NAMALWA (cell line): Measurements from ENCODE around the gene SSUH2.
A peak's percentile ranks its signal among the peaks of the same experiment; 100 is the strongest.

ENCODE experiments used
- DNase-seq: peaks from one replicate; pipeline ENCODE4 v3.0.0-alpha.2; 2015; ENCODE audit warnings: low spot score

SSUH2 gene

DNA sequence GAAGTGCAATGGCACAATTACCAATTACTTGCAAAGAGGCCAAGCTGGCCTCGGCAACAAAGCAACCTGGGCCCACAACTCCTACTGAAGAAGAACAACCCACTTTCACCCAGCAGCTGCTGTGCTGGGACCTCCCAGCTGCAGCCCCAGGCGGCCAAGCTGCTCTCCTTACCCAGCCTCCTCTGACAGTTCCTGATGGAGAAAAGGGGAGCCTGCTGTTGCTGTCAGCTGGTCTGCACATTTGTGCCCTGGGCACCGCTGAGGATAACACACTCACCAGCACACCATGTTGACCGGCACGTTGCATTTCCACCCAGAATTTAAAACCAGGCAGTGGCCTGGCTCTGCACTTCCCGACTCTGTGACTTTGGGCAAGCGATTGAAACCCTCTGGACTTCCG, 33.6 kb downstream of the SSUH2 start:
- DNase-seq, result no peak

DNA sequence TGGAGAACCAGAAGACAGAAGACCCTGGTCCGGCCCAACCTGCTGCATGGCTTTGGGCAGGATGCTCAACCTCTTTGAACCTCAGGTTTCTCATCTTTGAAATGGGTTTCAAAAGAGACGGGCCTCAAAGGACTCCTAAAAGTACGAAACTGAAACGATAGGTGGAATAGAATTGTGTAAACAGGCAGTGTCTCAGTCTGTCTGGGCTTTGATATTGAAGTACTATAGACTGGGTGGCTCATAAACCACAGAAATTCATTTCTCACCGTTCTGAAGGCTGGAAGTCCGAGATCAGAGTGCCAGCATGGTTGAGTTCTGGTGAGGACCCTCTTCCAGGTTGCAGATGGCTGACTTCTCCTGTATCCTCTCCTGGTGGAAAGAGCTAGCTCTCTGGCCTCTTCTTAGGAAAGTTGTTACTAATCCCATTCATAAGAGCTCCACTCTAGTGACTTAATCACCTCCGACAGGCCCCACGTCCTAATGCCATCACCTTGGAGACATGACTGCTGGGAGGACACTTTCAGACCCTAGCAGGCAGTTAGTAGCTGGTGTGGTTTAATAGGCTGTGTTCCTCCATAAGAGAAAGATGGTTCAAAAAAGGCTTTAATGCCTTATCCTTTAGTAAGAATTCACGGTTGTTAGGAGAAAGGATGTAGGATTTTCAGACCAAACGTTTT, 35.7 kb downstream of the SSUH2 start:
- DNase-seq, result no peak

DNA sequence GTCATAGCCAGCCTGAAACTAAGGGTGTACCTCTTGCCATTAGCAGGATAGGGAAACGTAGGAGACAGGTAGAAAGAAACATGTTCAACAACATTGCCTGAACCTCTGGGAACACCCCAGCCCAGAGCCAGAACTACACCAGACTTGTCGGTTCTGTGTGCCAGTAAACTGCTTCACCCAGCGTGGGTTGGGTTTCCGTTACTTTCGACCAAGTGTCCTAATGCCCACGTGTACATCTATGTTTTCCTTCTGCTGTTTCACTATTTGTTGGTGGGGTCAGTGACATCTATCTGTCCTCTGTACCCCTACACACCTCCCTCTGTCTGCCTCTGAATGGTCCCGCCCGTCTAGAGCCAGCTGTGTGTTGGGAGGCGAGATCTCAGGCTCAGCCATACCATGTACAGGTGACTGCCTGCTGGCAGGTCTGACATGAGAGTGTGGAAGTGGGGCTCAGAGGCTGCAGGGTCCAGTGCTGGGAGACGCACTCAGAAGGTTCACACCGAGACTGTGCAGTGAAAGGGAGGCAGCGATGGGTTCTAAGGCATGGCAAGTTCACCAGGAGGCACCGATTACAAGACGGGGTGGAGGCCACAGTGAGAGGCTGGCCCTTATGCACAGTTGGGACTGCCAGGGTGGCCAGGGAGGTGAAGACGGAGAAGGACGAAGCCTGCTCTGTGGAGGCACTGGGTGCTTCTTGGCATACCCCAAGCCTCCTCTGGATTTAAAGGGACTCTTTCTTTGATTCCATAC, 36.4 kb downstream of the SSUH2 start:
- DNase-seq, result no peak

DNA sequence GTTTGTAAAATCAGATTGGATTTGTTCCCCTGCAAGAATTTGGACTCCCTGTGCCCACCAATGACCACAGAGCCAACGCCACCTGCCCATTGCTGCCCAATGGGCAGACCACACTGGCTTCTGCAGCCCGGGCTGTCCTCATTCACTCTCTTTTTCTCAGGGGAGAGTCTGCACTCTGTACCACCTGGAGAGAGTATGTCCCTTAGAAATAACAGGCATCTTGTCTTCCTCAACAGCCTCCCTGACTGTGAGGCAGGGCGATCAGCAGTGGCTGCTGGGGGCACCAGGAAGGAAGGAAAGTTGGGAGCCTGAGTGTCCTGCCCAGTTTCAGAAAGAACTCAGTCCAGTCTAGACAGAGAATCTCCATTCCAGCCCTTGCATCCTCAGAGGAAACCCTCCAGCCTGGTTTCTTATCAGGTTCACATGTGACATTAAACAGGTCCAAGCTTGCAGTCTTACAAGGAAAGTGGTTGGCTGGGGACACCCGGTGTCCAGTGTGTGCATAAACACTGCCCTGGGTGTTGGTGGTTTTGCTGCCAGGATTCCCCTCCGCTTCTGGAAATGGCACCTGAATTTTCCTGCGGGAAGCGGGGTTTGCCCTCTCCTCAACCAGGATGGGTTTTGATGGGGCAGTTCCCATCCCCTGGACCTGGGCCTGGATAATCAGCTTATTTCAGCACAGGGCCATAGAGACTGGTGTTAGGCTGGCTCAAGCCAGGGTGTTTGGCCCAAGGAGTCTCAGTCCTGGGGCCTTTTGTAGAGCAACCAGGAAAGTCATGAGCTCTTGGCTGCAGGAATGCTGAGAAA, 37.2 kb downstream of the SSUH2 start:
- peak; percentile 13 for DNase-seq

GRCh38 chr3:8606701-8607231, 37.8 kb downstream of the SSUH2 start:
- no peak for DNase-seq

- DNase-seq, result no peak
Measured at GRCh38 chr3:8604988-8605387, 39.6 kb downstream of the SSUH2 start.

DNA sequence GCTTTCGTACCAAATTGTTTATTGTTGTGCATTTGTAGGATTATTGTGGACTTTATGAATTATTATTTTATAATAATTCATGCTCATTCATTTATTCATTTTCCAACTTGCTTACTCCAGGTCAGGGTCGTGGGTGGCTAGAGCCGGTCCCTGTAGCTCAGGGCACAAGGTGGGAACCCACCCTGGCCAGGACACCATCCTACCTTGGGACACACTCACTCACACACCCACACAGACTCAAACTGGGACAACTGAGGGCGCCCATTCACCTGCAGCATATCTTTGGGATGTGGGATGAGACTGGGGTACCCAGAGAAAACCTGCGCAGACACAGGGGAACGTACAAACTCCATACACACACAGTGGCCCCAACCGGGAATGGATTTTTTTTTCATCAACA, 40.6 kb downstream of the SSUH2 start:
- DNase-seq, result no peak

- no peak for DNase-seq
Measured at GRCh38 chr3:8603115-8603710, 41.4 kb downstream of the SSUH2 start.

DNA sequence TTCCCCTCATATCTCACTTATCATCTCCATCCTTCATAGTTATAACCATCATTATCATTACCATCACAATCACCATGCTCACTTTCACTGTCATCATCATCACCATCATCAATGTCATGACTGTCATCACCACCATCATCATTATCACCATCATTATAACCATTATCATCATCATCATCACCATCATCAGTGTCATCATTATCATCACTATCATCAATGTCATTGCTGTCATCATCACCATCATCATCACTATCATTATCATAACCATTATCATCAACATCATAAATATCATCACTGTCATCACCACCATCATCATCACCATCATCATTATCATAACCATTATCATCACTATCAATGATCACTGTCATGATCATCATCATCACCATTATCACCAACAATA, 44.1 kb downstream of the SSUH2 start:
- DNase-seq, result no peak

DNA sequence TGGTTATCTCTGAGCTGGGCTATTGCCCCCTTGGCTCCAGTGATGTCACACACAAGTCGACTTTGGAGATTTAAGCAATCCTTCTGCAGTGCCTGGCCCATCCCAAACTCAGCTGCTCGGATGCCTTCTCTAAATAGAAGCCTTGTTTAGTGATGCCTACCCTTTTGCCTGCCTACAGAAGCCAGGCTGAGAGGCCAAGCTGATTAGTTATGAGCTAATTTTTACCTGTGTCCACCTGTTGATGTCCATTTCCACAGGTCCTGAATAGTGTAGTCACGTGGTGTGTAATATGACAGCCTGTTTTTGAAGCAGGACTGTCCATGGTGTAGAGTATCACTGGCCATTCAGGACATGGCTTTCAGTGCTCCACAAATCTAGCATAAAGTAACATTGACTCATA, 45.5 kb downstream of the SSUH2 start:
- DNase-seq, result no peak

DNA sequence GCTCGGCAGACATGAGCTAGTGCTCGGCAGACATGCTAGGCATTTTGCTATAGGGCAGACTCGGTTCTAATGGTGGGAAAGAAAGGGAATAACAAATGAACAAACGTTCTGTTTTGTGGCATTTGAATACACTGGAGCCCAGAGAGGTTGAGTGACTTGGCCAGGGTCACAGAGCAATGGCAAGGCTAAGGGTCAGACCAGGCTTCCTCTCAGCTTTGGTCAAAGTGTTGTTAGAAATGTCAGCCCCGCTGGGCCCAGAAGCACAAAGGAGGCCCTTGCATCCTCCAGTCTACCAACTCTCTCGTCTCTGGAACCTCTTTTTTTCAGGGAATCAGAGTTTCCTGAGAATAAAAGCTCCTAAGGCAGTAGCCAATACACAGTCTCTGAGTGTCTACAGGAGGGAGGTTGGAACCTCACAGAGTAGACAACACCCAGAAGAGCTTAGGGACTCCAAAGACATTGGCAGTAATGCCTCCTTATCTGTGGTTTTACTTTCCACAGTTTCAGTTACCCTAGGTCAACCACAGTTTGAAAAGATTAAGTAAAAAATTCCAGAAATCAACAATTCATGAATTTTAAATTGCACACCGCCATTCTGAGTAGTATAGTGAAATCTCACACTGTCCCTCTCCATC, 47.3 kb downstream of the SSUH2 start:
- DNase-seq, result no peak

DNA sequence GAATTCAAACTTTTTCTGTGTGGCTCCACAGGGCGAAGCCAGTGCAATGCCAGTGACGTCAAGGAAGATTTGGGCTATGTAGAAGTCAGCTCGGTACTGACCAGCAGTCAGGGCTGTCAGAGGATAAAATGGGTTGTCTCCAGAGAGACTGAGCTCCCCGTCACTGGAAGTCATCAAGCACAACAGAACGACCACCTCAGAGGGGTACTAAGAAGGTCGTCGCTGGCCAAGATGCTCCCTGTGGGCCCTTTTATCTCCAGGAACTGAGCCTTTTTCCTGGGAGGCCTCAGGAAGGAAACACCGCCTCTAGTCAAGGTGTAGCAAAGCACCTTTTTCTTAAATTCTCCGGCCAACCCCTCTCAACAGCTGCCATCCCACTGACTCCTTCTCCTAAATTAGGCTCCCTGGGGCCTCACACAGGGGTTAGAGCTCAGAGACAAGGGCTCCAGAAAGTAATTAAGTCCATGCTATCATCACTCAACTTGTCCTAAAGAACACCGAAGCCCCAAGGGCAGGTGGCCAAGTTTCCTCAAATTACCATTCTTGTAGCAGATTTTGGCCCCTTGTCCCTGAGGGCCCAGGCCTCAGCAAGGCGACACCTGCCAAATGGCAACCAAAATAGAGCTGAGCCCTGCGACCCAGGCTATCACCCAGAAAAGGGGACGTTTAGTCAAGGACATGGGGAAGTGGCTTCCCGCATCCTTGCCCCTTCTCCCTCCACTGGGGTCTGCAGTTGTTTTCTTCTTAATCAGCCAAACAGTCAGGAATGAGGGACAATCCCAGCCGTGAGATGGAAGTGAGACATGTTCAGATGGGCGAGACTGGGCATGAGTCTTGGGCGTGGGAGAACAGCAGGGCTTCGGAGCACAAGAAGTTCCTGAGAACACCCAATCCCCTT, 48.0 kb downstream of the SSUH2 start:
- DNase-seq, result no peak

GRCh38 chr3:8595695-8596115, 48.9 kb downstream of the SSUH2 start:
- no peak for DNase-seq

- DNase-seq, result no peak
Measured at GRCh38 chr3:8595252-8595651, 49.3 kb downstream of the SSUH2 start.

GRCh38 chr3:8593021-8593827, 51.4 kb downstream of the SSUH2 start:
- no peak for DNase-seq

DNA sequence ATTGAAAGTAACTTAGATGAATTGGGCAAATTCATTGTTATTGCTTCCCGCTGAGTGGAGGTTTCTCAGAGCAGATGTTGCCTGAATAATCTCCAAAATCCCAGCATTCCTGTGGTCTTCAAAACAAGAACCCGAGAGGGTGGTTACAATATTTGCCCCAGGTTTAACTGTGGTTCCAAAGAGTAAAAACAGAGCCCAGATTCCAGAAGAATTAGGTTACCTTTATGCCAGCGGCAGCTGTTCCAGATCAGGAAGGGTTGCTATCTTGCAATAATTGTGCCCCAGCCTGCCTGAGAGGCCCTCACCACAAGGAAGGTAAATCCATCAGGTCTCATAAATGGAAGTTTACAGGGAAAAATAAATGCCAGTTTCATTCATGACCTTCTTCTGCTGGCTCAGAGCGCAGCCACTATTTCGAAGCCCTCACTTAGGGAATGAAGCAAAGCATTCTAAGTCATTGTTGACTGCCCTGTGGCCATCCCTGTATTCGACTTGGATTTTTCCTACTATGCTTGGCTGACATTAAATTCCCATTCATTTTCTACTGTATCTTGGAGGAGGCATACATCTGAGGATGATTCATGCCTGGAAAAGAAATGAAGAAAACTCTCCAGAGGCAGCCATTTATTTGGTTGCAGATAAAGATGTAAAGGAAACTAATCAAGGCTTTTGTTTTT, 54.6 kb downstream of the SSUH2 start:
- DNase-seq, result no peak

GRCh38 chr3:8584661-8585060, 59.9 kb downstream of the SSUH2 start:
- DNase-seq, result no peak

DNA sequence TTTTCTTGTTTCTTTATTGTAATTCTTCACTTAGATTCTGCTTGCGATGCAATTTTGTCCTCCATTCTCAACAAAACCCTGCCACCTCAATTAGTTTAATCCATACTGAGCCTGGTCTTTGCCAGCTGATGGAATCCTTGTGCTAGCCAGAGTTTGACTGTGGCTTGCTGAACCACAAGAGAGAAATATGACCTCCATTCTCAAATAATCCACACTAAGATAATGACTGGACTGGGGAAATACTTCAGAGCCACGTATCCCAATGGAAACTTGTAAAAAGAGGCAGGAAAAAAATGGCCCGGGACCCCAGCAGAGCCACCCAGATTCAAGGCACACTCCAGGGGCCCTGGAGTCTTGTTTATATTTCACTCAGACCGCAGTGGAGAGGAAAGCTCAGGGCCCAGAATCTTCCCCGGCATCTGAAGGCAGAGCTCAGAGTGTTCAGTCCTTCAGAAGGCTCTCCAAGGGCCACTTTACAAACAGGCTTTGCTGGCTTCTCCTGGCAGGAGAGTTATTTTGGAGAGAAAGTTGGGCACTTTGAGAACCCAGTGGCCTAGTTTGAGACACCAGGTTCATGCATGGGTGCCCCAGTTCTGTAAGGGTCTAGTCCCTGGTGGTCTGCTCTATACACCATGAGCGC, 62.7 kb downstream of the SSUH2 start:
- no peak for DNase-seq

GRCh38 chr3:8581373-8581772, 63.2 kb downstream of the SSUH2 start:
- DNase-seq, result no peak
